ENCODE data around the gene ZNF783.
A peak's percentile ranks its signal among the peaks of the same experiment; 100 is the strongest.

Gene ZNF783

GRCh38 chr7:149286811-149287400 lies 24.9 kb downstream of the ZNF783 start:
- TF ChIP-seq CTCF (IDR thresholded peaks at IDR 0.05; ENCODE audit: low read length, missing control alignments) = no peak
- H3K4me3 ChIP-seq (replicated peaks; ENCODE audit: low read depth, low read length) = no peak overlapping the region
- DNase-seq (ENCODE audit: low read depth) = peak; percentile 3

- H3K4me3 ChIP-seq (replicated peaks; ENCODE audit: low read depth, low read length) = no peak overlapping the region
- DNase-seq (ENCODE audit: low read depth) = no peak
- TF ChIP-seq CTCF (IDR thresholded peaks at IDR 0.05; ENCODE audit: low read length, missing control alignments) = no peak
These were observed 25.6 kb downstream of the ZNF783 start for GRCh38 chr7:149287622-149288021.

- DNase-seq (ENCODE audit: low read depth) = no peak
- no peak overlapping the region for H3K4me3 ChIP-seq (replicated peaks; ENCODE audit: low read depth, low read length)
- TF ChIP-seq CTCF (IDR thresholded peaks at IDR 0.05; ENCODE audit: low read length, missing control alignments) = no peak
These were observed 27.3 kb downstream of the ZNF783 start for GRCh38 chr7:149289262-149289661.

GRCh38 chr7:149289856-149290255 lies 27.9 kb downstream of the ZNF783 start:
- no peak for DNase-seq (ENCODE audit: low read depth)
- no peak for TF ChIP-seq CTCF (IDR thresholded peaks at IDR 0.05; ENCODE audit: low read length, missing control alignments)
- H3K4me3 ChIP-seq (replicated peaks; ENCODE audit: low read depth, low read length) = no peak overlapping the region

GRCh38 chr7:149291036-149291780 lies 29.2 kb downstream of the ZNF783 start:
- no peak for TF ChIP-seq CTCF (IDR thresholded peaks at IDR 0.05; ENCODE audit: low read length, missing control alignments)
- H3K4me3 ChIP-seq (replicated peaks; ENCODE audit: low read depth, low read length) = no peak overlapping the region
- no peak for DNase-seq (ENCODE audit: low read depth)

GRCh38 chr7:149291781-149292461 lies 29.9 kb downstream of the ZNF783 start:
- TF ChIP-seq CTCF (IDR thresholded peaks at IDR 0.05; ENCODE audit: low read length, missing control alignments) = no peak
- no peak overlapping the region for H3K4me3 ChIP-seq (replicated peaks; ENCODE audit: low read depth, low read length)
- no peak for DNase-seq (ENCODE audit: low read depth)

All from fibroblast of pulmonary artery (primary cell).